Activated T-cell treated with anti-CD3 and anti-CD28 coated beads for 24 hours (primary cell): ENCODE results near the gene KRTAP4-6.
"Not testable (repeated sequence)": the region's sequence is repeated elsewhere in the genome, so short reads cannot be mapped to it uniquely, and the experiment has no call there.

ENCODE experiments used
- DNase-seq: peaks from one replicate; pipeline ENCODE4 v3.0.0-alpha.2; 2020; ENCODE audit warnings: low read depth

Gene KRTAP4-6

DNA sequence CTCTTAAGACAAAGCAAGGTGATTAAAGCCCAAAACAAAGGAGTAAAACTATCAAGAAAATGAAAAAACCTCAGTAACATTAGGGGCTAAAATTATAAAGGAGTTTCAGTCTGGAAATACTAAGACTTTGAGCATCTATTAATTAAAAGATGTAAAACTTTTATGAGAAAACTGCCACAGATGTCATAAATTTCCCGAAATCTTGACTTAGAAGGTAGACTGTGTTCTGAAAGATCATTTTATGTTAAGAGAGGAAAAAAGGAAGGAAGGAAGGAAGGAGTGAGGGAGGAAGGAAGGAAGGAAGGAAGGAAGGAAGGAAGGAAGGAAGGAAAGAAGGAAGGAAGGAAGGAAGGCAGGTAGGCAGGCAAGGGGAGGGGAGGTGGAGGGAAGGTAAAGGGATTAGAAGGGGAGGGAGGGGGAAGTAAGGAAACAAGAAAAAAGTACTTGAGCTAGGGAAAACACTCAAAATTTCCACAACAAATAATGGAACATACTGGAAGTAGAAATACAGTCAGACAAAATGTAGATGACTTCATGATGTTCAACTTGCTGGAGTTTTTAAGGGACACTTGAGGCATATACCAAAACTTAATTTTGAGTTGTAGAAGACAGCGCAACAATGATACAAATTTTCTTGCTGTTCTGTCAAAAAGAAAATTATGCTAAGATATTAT lies 7.3 kb upstream of the KRTAP4-6 start:
- no peak for DNase-seq

DNA sequence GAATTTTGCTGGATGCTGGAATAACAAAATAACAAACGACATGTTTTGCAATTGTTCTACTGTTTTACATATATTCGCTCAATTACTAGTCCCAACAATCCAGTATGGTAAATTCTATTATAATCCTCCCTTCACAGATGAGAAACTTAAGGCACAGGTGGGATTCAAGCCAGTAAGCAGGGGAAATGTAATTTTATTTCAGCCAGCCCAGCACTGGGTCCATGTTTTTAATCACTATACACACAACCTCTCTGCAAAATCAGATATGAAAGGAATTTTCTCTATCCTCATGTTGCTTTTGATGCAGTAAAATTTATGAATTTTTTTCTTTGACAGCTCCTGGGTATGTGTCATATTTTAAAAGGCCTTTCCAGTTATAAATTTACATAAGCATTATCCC lies 4.9 kb upstream of the KRTAP4-6 start:
- no peak for DNase-seq

DNA sequence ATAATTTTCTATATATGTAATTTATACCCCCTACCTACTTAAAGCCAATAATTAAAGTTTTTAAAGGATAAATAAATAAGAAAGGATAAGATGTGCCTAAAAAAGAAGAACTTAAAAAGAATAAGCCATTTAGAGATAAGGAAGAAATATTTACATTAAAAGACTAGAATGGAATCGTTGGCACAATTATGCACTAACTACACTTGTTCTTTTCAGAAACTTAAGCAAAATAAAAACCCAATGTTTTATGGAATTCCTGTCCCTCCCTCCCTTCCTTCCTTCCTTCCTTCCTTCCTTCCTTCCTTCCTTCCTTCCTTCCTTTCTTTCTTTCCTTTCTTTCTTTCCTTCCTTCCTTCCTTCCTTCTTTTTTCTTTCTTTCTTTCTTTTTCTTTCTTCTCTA lies 4.5 kb upstream of the KRTAP4-6 start:
- DNase-seq = no peak

GRCh38 chr17:41141361-41141760 lies 1.0 kb upstream of the KRTAP4-6 start:
- no peak for DNase-seq

GRCh38 chr17:41139865-41140264 lies 479 bp downstream of the KRTAP4-6 start:
- DNase-seq = not testable (repeated sequence)

- no peak for DNase-seq
These were observed 6.2 kb downstream of the KRTAP4-6 start for GRCh38 chr17:41133880-41134735.

GRCh38 chr17:41131979-41132378 lies 8.4 kb downstream of the KRTAP4-6 start:
- DNase-seq = no peak

- DNase-seq = no peak
These were observed 13.0 kb downstream of the KRTAP4-6 start for GRCh38 chr17:41127371-41127770.

DNA sequence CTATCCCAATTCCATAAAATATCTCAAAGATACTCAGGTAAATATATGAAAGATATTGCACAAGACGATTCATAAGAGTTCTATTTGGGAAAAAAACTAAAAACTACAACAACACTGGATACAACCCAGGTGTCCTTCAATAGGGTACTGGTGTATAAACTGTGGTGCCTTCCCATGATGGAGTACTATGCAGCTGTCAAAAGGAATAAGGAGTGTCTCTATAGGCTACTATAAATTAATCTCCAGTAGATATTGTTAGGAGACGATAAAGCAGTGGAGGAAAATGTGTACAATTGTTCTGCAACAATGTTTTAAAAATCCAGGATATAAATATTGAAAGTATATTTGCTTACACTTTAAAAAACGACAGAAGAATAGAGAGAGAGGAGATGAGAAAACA lies 13.9 kb downstream of the KRTAP4-6 start:
- no peak for DNase-seq

DNA sequence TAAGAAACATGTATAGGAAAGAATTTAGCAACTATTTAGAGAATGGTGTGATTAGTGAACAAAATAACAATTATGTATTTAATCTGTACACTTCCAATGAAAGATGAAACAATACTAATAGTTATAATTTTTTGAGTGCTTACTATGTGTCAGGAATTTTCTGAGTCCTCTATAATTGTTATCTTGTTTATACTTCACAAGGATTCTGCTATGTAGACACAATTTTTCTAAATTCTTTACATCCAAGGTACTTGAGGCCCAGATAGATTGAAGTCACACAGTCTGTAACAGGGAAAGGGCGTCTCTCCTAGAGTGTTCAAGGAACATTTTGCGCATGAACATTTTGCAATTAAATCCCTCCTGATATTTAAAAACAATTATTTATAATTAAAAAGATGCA lies 15.3 kb downstream of the KRTAP4-6 start:
- no peak for DNase-seq

DNA sequence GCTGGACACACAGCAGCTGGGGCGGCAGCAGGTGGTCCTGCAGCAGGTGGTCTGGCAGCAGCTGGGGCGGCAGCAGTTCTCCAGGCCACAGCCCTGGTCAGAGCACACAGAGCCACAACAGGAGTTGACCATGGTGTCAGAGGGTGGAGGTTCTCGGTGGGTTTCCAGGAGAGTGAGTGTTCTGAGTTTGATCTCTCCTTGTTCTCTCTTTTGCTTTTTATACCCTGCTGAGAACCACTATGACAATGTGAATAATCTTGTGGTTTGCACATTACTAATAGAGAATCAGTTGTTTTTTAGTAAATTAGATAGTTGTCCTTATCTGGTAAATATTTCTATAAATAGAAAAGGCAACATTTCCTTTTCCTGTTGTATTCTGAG lies 16.4 kb downstream of the KRTAP4-6 start, which contains the start of gene KRTAP4-12:
KRTAP4-12 (minus strand) TSS at position 192 of the 381 bp plus-strand sequence; CDS start at position 132, 60 bp downstream.
- DNase-seq = not testable (repeated sequence)

- DNase-seq = not testable (repeated sequence)
These were observed 16.9 kb downstream of the KRTAP4-6 start for GRCh38 chr17:41123292-41123990.

DNA sequence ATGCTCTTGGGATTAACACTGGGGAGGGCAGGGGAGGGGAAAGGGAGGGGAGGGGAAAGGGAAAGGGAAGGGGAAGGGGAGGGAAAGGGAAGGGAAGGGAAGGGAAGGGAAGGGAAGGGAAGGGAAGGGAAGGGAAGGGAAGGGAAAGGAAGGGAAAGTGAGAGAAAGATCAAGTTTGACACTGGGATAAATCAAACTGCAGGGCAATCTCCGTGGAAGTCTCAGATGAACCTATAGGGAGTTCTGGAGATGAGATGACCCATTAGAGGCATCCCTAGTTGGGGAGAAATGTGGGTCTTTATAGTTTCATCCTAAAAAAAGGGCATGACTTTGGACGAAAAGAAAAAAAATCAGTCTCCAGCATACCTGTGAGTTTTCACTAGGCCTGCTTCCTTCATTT lies 18.6 kb downstream of the KRTAP4-6 start:
- no peak for DNase-seq

DNA sequence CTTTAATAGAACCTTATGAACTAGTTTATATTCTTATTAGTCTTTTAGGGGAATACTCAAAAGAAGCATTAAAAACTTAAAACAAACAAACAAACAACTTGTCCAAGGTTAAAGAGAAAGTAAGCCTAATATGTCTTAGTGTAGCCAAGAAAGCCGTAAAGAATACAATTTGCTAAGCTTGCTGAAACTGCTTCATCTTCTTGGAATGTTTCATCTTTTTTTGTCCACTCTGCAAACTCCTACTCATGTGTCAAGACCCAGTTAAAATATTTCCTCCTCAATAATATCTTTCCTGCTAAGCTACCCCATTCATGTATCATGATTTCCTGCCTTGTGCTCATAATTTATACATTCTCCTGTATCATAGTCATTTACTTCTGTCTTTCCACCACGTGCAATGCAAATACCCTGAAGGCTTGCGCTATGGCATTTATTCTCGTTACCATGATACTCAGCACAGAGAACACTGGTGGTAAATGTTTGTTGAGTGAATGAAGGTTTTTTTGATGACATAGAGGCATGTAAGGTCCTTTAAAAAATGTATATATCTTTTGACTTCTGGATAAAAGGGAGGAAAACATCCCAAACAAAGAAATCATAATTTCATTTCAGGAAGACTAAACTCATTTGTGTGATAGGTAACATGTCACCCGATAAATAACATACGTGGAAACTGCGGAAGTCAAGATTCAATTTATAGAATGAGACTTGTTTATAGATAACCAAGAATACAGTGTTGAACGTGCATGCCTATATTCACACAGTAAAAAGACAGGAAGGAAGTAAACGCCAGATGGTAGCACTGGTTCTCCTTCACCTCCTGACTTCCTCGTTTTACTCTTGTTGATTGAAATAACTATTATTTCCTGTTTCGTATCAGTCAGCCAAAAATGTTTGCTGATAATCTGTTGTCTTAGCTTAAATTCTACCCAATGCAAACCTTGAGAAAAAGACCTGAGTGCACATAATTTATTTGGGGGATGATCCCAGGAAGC lies 20.4 kb downstream of the KRTAP4-6 start:
- DNase-seq = not testable (repeated sequence)

- no peak for DNase-seq
These were observed 21.6 kb downstream of the KRTAP4-6 start for GRCh38 chr17:41118721-41119120.

DNA sequence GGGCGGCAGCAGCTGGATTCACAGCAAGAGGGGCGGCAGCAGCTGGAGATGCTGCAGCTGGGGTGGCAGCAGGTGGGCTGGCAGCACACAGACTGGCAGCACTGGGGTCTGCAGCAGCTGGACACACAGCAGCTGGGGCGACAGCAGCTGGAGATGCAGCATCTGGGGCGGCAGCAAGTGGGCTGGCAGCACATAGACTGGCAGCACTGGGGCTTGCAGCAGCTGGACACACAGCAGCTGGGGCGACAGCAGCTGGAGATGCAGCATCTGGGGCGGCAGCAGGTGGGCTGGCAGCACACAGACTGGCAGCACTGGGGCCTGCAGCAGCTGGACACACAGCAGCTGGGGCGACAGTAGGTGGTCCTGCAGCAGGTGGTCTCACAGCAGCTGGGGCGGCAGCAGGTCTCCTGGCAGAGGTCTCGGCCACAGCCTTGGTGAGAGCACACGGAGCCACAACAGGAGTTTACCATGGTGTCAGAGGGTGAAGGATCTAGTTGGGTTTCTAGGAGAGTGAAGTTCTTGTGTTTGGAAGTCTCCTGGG lies 22.4 kb downstream of the KRTAP4-6 start, which contains the start of gene KRTAP4-11:
KRTAP4-11 (minus strand) TSS at position 528 of the 541 bp plus-strand sequence; CDS start at position 470, 58 bp downstream.
- DNase-seq = not testable (repeated sequence)

- no peak for DNase-seq
These were observed 24.0 kb downstream of the KRTAP4-6 start for GRCh38 chr17:41116297-41116696.

DNA sequence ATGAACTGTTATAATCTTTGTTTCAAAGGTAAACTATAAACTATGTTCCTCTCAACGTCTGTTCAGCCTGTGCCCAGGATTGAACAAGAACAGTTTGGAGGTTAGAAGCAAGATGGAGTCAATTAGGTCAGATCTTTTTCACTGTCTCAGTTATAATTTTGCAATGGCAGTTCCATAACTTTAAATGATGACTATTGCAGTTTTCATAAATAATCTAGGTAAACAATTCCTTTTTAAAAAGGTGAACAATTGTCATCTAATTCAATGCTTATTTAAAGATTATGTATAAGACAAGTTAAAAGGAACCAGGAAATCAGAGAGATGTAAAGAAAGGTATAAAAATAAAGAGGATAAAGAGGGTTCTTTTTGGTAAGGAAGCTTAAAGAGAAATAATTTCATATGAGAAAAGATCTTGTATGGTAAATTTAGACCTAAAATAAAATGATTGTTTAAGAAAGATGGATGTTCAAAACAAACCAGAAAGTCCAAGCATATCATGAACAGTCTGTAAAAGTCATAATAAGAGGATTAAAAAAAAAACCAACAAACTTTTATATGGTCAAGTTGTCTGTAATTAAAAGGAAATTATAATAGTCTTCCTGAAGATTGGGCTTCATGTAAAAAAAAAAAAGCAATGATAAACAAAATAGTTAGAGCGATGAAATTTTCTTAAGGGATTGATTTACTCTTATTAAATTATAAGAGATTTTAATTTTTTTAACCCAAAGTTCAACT lies 29.0 kb downstream of the KRTAP4-6 start:
- DNase-seq = no peak

DNA sequence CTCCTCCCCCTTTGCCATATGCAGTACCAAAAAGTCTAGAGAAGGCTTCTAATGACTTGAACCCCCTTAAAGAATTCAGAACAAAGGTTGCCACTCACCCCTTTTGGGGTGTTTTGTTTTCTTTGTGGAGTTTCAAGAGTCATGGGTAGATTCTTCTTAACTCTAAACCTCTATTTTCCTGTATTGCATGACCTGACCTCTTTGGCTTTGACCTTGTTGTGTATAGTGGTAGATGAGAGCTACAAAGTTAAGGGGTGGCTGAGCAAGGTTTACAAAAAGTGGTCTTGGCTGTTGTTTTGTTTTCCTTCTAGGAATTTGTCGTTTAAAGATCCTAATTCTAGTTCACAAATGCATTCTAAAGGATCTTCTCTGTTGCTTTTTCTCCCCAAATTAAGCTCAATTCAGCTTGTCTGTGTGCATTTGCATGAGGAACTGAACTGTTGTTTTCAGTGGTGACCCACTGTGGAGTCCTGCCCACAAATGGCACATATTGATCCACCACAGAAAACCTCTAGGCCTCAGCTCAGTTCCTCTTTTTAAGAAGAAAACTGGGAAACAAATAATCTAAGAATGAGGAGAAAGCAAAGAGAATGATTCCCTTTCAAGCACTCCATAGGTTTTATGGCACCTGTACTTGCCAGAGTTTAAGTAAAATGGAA lies 31.5 kb downstream of the KRTAP4-6 start:
- not testable (repeated sequence) for DNase-seq
